Caco-2 (cell line): ENCODE measurements around the gene ABHD6. TPM values are rescaled to one million over a fixed set of nuclear protein-coding genes. Genes with fewer than 3 reads are reported as not detected.

Source experiments
- BruUV-seq: library from RNA; stranded (reverse); fragments of 400-500 nt; replicated peaks from 2 replicates; lab custom pipeline; 2021; lab: Mats Ljungman, UMichigan
- CTCF ChIA-PET: fragments of 300-600 bp; sonication (Branson Sonifier 250); formaldehyde crosslinking; loops from one replicate; lab custom pipeline; 2022; ENCODE audit warnings: antibody characterized with exemption; lab: Charles Lee
- POLR2A ChIA-PET: fragments of 300-600 bp; sonication (Branson Sonifier 250); formaldehyde crosslinking; loops from one replicate; lab custom pipeline; 2022; ENCODE audit warnings: antibody characterized with exemption; lab: Charles Lee
- DNase-seq, 2 experiments: peaks; one replicate each; pipeline versions ENCODE4 v3.0.0 to v3.0.0-alpha.2; 2020 to 2022
- H3K27me3 ChIP-seq: replicated peaks from 2 replicates; pipeline ENCODE4 v1.6.0; 2011; ENCODE audit warnings: low read length; ENCODE audit not compliant: control insufficient read depth, insufficient read depth
- H3K36me3 ChIP-seq: 2 replicates; pipeline ENCODE4 v1.5.1; 2011; ENCODE audit warnings: low read length; ENCODE audit not compliant: control insufficient read depth, insufficient read depth
- H3K4me1 ChIP-seq: fragments of 250-450 bp; sonication (Bioruptor Pico); 2 replicates; pipeline ENCODE4 v1.5.1; 2020; ENCODE audit warnings: mild to moderate bottlenecking
- H3K4me3 ChIP-seq: 2 replicates; pipeline ENCODE4 v1.5.1; 2011; ENCODE audit warnings: low read depth, mild to moderate bottlenecking, control low read depth, low read length
- H3K9me3 ChIP-seq: fragments of 250-450 bp; sonication (Bioruptor Pico); 2 replicates; pipeline ENCODE4 v1.5.1; 2020; ENCODE audit warnings: mild to moderate bottlenecking, moderate library complexity
- H3K27ac Mint-ChIP-seq: one replicate; pipeline ENCODE4 v1.8.0; 2022; ENCODE audit warnings: mixed read lengths; ENCODE audit not compliant: unreplicated experiment
- H3K27me3 Mint-ChIP-seq: one replicate; pipeline ENCODE4 v1.8.0; 2022; ENCODE audit warnings: mixed read lengths; ENCODE audit not compliant: insufficient read depth, unreplicated experiment
- H3K36me3 Mint-ChIP-seq: one replicate; pipeline ENCODE4 v1.8.0; 2022; ENCODE audit warnings: mild to moderate bottlenecking, mixed read lengths; ENCODE audit not compliant: insufficient read depth, unreplicated experiment
- H3K4me1 Mint-ChIP-seq: one replicate; pipeline ENCODE4 v1.8.0; 2022; ENCODE audit warnings: low read depth, mixed read lengths; ENCODE audit not compliant: unreplicated experiment
- H3K4me3 Mint-ChIP-seq: one replicate; pipeline ENCODE4 v1.8.0; 2022; ENCODE audit warnings: mild to moderate bottlenecking, moderate library complexity, mixed read lengths; ENCODE audit not compliant: unreplicated experiment
- H3K9me3 Mint-ChIP-seq: one replicate; pipeline ENCODE4 v1.8.0; 2022; ENCODE audit warnings: mixed read lengths; ENCODE audit not compliant: unreplicated experiment
- CTCF ChIP-seq, 2 experiments: fragments of 200-600 bp in 1 of 2; IDR thresholded peaks; 1 replicate in 1 of 2; 2 replicates in 1 of 2; pipeline versions ENCODE4 v1.5.1 to v1.8.0; 2011 to 2022; ENCODE audit warnings: antibody characterized with exemption in 1 of 2, control low read depth in 1 of 2, inconsistent platforms in 1 of 2, low read depth in 1 of 2, low read length in 1 of 2, mild to moderate bottlenecking in 1 of 2, moderate library complexity in 1 of 2; ENCODE audit not compliant: insufficient read depth in 1 of 2, severe bottlenecking in 1 of 2, unreplicated experiment in 1 of 2
- intact Hi-C: fragments of 100-400 bp; cut with micrococcal nuclease; formaldehyde crosslinking; loops from one replicate; pipeline ENCODE4 v1.10.0; 2022; ENCODE audit not compliant: unreplicated experiment
- total RNA-seq: library from RNA; stranded (reverse); gene quantifications from 2 replicates; pipeline ENCODE4 v1.2.3, GENCODE V29; 2022

ABHD6 gene
- total RNA-seq, 1 experiment from 2014 or later = 16.1 TPM

GRCh38 chr3:58205981-58206380, 31.6 kb upstream of the ABHD6 start:
- intact Hi-C loops = no loop called here
- Histone ChIP-seq H3K36me3 (no peaks in the 10 kb centered on the region), H3K9me3 (peaks cover 7% of the 10 kb centered on the region), H3K27me3 (no peaks in the 10 kb centered on the region), H3K4me3 (no peak overlapping the region), H3K4me1 (peaks cover 7% of the 10 kb centered on the region)
- H3K27ac Mint-ChIP-seq = no peak overlapping the region
- BruUV-seq = no TSS peak
- CTCF ChIA-PET = no interaction called here
- TF ChIP-seq CTCF (IDR thresholded peaks at IDR 0.05; ENCODE audit: insufficient read depth in 1 of 2, low read depth in 1 of 2, low read length in 1 of 2, severe bottlenecking in 1 of 2, unreplicated experiment in 1 of 2) = no peak
- no peaks in the 10 kb centered on the region for H3K27me3 Mint-ChIP-seq
- POLR2A ChIA-PET = no interaction called here
- H3K36me3 Mint-ChIP-seq = peaks cover 7% of the 10 kb centered on the region
- no peak overlapping the region for H3K4me3 Mint-ChIP-seq
- no peaks in the 10 kb centered on the region for H3K9me3 Mint-ChIP-seq
- peaks cover 12% of the 10 kb centered on the region for H3K4me1 Mint-ChIP-seq
- no peak for DNase-seq

GRCh38 chr3:58206406-58207011, 31.1 kb upstream of the ABHD6 start:
- peaks cover 3% of the 10 kb centered on the region; the same call in 1 of the 2 replicates for H3K4me1 ChIP-seq
- POLR2A ChIA-PET = no interaction called here
- no peak for DNase-seq

GRCh38 chr3:58207954-58208353, 29.6 kb upstream of the ABHD6 start:
- Mint-ChIP-seq H3K36me3 (peaks cover 5% of the 10 kb centered on the region), H3K4me1 (peaks cover 12% of the 10 kb centered on the region), H3K27me3 (no peaks in the 10 kb centered on the region), H3K9me3 (no peaks in the 10 kb centered on the region), H3K4me3 (no peak overlapping the region), H3K27ac (no peak overlapping the region)
- no peak for DNase-seq
- no peak for TF ChIP-seq CTCF (IDR thresholded peaks at IDR 0.05; ENCODE audit: insufficient read depth in 1 of 2, low read depth in 1 of 2, low read length in 1 of 2, severe bottlenecking in 1 of 2, unreplicated experiment in 1 of 2)
- no TSS peak for BruUV-seq
- Histone ChIP-seq H3K4me1 (no peaks in the 10 kb centered on the region), H3K27me3 (no peaks in the 10 kb centered on the region), H3K9me3 (no peaks in the 10 kb centered on the region), H3K4me3 (no peak overlapping the region), H3K36me3 (no peaks in the 10 kb centered on the region)
- ChIA-PET POLR2A (no interaction called here), CTCF (no interaction called here)
- intact Hi-C loops = no loop called here

More at GRCh38 chr3:58206406-58207011, 31.1 kb upstream of the ABHD6 start:
- no peaks in the 10 kb centered on the region for H3K27me3 ChIP-seq
- CTCF ChIA-PET = no interaction called here
- BruUV-seq = no TSS peak
- Mint-ChIP-seq H3K4me1 (peaks cover 12% of the 10 kb centered on the region), H3K27ac (no peak overlapping the region), H3K27me3 (no peaks in the 10 kb centered on the region), H3K4me3 (no peak overlapping the region), H3K9me3 (no peaks in the 10 kb centered on the region), H3K36me3 (peaks cover 7% of the 10 kb centered on the region)
- no peaks in the 10 kb centered on the region for H3K36me3 ChIP-seq
- TF ChIP-seq CTCF (IDR thresholded peaks at IDR 0.05; ENCODE audit: insufficient read depth in 1 of 2, low read depth in 1 of 2, low read length in 1 of 2, severe bottlenecking in 1 of 2, unreplicated experiment in 1 of 2) = no peak
- peaks cover 3% of the 10 kb centered on the region; the same call in 1 of the 2 replicates for H3K9me3 ChIP-seq
- H3K4me3 ChIP-seq = no peak overlapping the region
- intact Hi-C loops = no loop called here
